WI38 (cell line): ENCODE results near the gene CFAP210.
A peak's percentile ranks its signal among the peaks of the same experiment; 100 is the strongest.
"Not testable (repeated sequence)": the region's sequence is repeated elsewhere in the genome, so short reads cannot be mapped to it uniquely, and the experiment has no call there.

Experiments used
- H3K4me3 ChIP-seq: 2 replicates; pipeline ENCODE4 v1.5.1; 2011; ENCODE audit warnings: low read depth, mild to moderate bottlenecking, control low read depth, low read length
- TF ChIP-seq, protein P1 (sequence below): IDR thresholded peaks from 2 replicates; pipeline ENCODE4 v1.5.1; 2012; ENCODE audit warnings: low read depth, mild to moderate bottlenecking, control low read depth, low read length

The CFAP210 gene

DNA sequence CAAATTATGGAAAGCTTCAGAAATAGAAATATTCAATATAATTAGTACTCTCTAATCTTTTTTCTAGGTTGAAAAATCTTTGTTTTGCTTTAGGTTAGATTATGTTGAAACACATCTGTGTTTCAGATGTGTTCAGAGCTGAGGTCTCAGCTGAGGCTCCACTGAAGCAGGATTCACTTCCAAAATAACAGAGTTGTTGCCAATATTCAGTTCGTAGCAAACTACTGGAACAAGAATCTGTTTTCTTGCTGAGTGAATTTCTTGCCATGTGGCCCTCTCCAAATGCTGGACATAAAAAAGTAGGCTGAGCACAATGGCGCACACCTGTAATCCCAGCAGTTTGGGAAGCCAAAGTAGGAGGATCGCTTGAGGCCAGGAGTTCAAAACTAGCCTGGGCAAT, 8.8 kb upstream of the CFAP210 start:
- TF ChIP-seq, protein P1, sequence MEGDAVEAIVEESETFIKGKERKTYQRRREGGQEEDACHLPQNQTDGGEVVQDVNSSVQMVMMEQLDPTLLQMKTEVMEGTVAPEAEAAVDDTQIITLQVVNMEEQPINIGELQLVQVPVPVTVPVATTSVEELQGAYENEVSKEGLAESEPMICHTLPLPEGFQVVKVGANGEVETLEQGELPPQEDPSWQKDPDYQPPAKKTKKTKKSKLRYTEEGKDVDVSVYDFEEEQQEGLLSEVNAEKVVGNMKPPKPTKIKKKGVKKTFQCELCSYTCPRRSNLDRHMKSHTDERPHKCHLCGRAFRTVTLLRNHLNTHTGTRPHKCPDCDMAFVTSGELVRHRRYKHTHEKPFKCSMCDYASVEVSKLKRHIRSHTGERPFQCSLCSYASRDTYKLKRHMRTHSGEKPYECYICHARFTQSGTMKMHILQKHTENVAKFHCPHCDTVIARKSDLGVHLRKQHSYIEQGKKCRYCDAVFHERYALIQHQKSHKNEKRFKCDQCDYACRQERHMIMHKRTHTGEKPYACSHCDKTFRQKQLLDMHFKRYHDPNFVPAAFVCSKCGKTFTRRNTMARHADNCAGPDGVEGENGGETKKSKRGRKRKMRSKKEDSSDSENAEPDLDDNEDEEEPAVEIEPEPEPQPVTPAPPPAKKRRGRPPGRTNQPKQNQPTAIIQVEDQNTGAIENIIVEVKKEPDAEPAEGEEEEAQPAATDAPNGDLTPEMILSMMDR: no peak

DNA sequence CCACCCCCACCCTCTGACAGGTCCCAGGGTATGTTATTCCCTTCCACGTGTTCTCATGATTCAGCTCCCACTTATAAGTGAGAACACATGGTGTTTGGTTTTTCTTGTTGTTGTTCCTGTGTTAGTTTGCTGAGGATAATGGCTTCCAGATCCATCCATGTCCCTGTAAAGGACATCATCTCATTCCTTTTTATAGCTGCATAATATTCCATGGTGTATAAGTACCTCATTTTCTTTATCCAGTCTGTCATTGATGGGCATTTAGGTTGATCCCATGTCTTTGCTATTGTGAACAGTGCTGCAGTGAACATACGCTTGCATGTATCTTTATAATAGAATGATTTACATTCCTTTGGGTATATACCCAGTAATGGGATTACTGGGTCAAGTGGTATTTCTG, 5.0 kb upstream of the CFAP210 start:
- H3K4me3 ChIP-seq: not testable (repeated sequence)

More for the DNA sequence above, 8.8 kb upstream of the CFAP210 start:
- H3K4me3 ChIP-seq: no peak overlapping the region

DNA sequence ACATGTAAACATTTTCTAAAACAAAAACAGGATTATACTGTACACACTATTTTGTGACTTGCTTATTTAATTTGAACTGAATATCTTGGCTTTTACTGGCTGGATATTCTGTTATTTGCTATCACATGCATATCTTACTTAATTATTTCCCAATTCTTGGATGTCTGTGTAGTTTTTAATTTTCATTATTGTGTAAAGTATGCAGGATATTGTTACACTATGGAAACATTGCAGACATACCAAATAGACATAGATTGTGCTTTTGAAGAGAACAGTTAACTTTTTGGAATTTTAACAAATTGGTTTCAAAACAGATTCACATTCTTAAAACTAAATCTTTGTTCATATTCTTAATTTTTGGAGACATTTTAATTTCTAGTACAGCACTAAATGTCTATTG, 2.2 kb upstream of the CFAP210 start:
- TF ChIP-seq, protein P1: no peak

DNA sequence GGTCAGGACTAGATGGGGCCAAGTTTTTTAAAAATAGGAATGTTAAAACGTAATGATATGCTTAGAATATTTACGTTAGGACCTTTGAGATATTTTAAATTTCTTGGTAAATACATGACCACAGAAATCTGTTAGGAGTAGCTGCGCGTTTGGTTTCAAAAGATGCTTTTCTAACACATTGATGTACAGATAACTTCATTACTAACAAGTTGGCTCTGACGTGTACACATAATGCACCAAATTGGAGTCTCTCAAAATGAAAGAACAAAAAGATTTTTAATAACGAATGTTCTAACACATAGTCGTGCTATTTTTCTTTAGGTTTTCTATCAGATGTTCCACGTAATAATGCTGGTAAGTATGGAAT, 672 bp upstream of the CFAP210 start:
- TF ChIP-seq, protein P1: no peak

More for the DNA sequence above, 2.2 kb upstream of the CFAP210 start:
- no peak overlapping the region for H3K4me3 ChIP-seq

DNA sequence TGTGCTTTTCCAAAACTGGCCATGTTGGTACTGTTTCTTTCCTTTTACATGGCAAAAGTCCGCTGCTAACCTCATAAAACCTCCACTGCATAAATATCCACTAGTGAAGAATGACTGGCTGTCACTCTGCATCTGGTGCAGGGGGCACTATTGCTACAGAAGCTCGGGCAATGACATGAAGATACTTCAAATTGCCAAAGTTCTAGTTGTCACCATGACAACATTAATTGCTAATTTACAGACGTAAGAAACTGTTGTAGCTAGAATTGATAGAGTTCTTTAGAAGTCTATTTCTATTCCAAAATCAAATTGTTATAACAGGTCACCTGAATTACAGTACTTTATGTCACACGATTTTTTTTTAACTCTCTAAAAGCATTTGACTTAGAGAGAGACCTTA, 845 bp downstream of the CFAP210 start:
- TF ChIP-seq, protein P1: no peak
- no peak overlapping the region for H3K4me3 ChIP-seq

More for the DNA sequence above, 672 bp upstream of the CFAP210 start:
- peak overlapping the region; percentile 90 for H3K4me3 ChIP-seq

DNA sequence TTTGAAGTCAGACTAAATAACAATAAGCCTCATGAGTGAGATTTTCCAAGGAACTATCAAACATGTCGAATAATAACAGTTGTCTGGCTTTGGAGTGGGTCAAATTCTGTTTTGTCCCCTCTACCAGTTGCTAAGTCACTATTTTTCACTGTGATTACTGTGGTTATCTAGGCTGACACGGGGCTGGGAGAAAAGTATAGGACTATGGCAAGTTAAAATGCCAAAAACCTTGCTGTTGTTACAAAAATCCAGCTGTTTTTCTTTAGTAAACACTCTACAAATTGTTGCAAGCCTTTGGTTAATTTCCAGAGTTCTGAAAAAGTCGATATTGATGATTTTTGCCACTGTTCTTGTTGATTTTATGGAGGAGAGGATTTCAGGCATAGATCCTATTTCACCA, 1.5 kb downstream of the CFAP210 start:
- TF ChIP-seq, protein P1: no peak
- no peak overlapping the region for H3K4me3 ChIP-seq

DNA sequence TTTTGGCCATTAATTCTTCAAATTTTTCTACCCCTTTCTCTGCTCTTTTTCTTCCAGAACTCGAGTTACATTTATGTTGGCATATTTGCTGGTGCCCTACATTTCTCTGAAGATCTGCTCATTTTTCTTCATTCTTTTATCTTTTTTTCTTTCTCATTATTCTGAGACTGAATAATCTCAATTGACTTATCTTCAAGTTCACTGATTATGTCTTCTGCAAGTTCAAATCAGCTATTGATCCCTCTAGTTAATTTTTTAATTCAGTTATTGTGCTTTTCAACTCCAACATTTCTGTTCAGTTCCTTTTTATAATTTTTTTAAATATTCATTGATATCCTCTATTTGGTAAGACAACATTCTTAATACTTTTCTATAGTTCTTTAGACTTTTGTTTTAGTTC, 3.2 kb downstream of the CFAP210 start:
- TF ChIP-seq, protein P1: no peak
- H3K4me3 ChIP-seq: no peak overlapping the region

DNA sequence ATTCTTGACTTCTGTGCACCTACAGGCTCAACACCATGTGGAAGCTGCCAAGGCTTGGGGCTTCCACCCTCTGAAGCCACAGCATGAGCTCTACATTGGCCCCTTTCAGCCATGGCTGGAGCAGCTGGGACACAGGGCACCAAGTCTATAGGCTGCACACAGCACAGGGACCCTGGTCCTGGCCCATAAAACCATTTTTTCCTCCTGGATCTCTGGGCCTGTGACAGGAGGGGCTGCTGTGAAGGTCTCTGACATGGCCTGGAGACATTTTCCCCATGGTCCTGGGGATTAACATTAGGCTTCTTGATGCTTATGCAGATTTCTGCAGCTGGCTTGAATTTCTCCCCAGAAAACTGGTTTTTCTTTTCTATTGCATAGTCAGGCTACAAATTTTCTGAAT, 6.3 kb downstream of the CFAP210 start:
- H3K4me3 ChIP-seq: not testable (repeated sequence)

DNA sequence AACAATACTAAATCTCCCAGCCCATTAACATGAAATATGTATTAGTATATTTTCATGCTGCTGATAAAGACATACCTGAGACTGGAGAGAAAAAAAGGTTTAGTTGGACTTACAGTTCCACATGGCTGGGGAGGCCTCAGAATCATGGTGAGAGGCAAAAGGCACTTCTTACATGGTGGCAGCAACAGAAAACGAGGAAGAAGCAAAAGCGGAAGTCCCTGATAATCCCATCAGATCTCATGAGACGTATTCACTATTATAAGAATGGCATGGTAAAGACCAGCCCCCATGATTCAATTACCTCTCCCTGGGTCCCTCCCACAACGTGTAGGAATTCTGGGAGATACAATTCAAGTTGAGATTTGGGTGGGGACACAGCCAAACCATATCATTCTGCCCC, 7.4 kb downstream of the CFAP210 start:
- not testable (repeated sequence) for H3K4me3 ChIP-seq

DNA sequence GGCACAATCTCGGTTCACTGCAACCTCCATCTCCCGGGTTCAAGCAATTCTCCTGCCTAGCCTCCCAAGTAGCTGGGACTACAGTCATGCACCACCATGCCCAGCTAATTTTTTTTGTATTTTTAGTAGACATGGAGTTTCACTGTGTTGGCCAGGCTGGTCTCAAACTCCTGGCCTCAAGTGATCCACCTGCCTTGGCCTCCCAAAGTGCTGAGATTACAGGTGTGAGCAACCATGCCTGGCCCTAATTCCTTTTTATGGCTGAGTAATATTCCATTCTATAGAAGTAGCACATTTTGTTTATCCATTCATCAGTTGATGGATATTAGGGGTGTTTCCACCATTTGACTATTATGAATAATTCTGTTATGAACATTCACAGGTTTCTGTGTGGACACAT, 9.5 kb downstream of the CFAP210 start:
- not testable (repeated sequence) for H3K4me3 ChIP-seq
